HUES6 (cell line): Measurements from ENCODE around the gene NBAS.

Experiments
- H3K27ac ChIP-seq: 2 replicates; pipeline ENCODE4 v1.7.0; 2013; ENCODE audit warnings: low read depth, mild to moderate bottlenecking, low read length, inconsistent platforms
- H3K27me3 ChIP-seq: 2 replicates; pipeline ENCODE4 v1.6.1; 2013; ENCODE audit warnings: low read length; ENCODE audit not compliant: control insufficient read depth, insufficient read depth
- H3K36me3 ChIP-seq: 2 replicates; pipeline ENCODE4 v1.6.1; 2013; ENCODE audit warnings: low read length; ENCODE audit not compliant: control insufficient read depth, insufficient read depth
- H3K4me1 ChIP-seq: 2 replicates; pipeline ENCODE4 v1.6.1; 2013; ENCODE audit warnings: low read length; ENCODE audit not compliant: control insufficient read depth, insufficient read depth
- H3K4me3 ChIP-seq: 2 replicates; pipeline ENCODE4 v1.5.1; 2013; ENCODE audit warnings: low read depth, low read length
- H3K9ac ChIP-seq: one replicate; pipeline ENCODE4 v1.6.1; 2013; ENCODE audit warnings: mild to moderate bottlenecking, low read length
- H3K9me3 ChIP-seq: 2 replicates; pipeline ENCODE4 v1.6.1; 2013; ENCODE audit warnings: low read depth, low read length; ENCODE audit not compliant: control insufficient read depth, insufficient read depth

The NBAS gene

GRCh38 chr2:15206419-15206818 is 354.7 kb downstream of the NBAS start:
- no peaks in the 10 kb centered on the region for H3K27me3 ChIP-seq

GRCh38 chr2:15205562-15205961 is 355.6 kb downstream of the NBAS start:
- H3K4me3 ChIP-seq, result no peak overlapping the region
- H3K4me1 ChIP-seq, result no peaks in the 10 kb centered on the region
- H3K27ac ChIP-seq, result no peak overlapping the region
- no peaks in the 10 kb centered on the region for H3K27me3 ChIP-seq
- H3K36me3 ChIP-seq, result no peaks in the 10 kb centered on the region
- H3K9ac ChIP-seq, result no peak overlapping the region
- 0 out of 2 replicates have a peak, but pooled peaks cover 3% of the 10 kb centered on the region for H3K9me3 ChIP-seq

More at GRCh38 chr2:15206419-15206818, 354.7 kb downstream of the NBAS start:
- Histone ChIP-seq H3K9ac (no peak overlapping the region), H3K4me1 (no peaks in the 10 kb centered on the region), H3K4me3 (no peak overlapping the region), H3K9me3 (0 out of 2 replicates have a peak, but pooled peaks cover 3% of the 10 kb centered on the region), H3K27ac (no peak overlapping the region), H3K36me3 (no peaks in the 10 kb centered on the region)

GRCh38 chr2:15201009-15201408 is 360.1 kb downstream of the NBAS start:
- H3K9me3 ChIP-seq, result no peaks in the 10 kb centered on the region
- no peaks in the 10 kb centered on the region for H3K27me3 ChIP-seq
- no peak overlapping the region for H3K4me3 ChIP-seq
- no peaks in the 10 kb centered on the region for H3K36me3 ChIP-seq
- H3K4me1 ChIP-seq, result no peaks in the 10 kb centered on the region
- no peak overlapping the region for H3K9ac ChIP-seq
- no peak overlapping the region for H3K27ac ChIP-seq

GRCh38 chr2:15200581-15200980 is 360.6 kb downstream of the NBAS start:
- H3K36me3 ChIP-seq, result no peaks in the 10 kb centered on the region
- H3K9me3 ChIP-seq, result no peaks in the 10 kb centered on the region
- H3K27me3 ChIP-seq, result no peaks in the 10 kb centered on the region
- no peak overlapping the region for H3K9ac ChIP-seq
- no peaks in the 10 kb centered on the region for H3K4me1 ChIP-seq
- no peak overlapping the region for H3K27ac ChIP-seq
- H3K4me3 ChIP-seq, result no peak overlapping the region

GRCh38 chr2:15198051-15198450 is 363.1 kb downstream of the NBAS start:
- Histone ChIP-seq H3K27me3 (no peaks in the 10 kb centered on the region), H3K4me1 (no peaks in the 10 kb centered on the region), H3K9ac (no peak overlapping the region), H3K9me3 (no peaks in the 10 kb centered on the region), H3K4me3 (no peak overlapping the region), H3K36me3 (no peaks in the 10 kb centered on the region), H3K27ac (no peak overlapping the region)

GRCh38 chr2:15195813-15196212 is 365.3 kb downstream of the NBAS start:
- H3K4me1 ChIP-seq, result no peaks in the 10 kb centered on the region
- H3K27me3 ChIP-seq, result no peaks in the 10 kb centered on the region
- H3K9me3 ChIP-seq, result no peaks in the 10 kb centered on the region
- no peaks in the 10 kb centered on the region for H3K36me3 ChIP-seq
- no peak overlapping the region for H3K9ac ChIP-seq
- H3K4me3 ChIP-seq, result no peak overlapping the region
- H3K27ac ChIP-seq, result no peak overlapping the region

GRCh38 chr2:15191789-15192188 is 369.3 kb downstream of the NBAS start:
- Histone ChIP-seq H3K27me3 (no peaks in the 10 kb centered on the region), H3K9ac (no peak overlapping the region), H3K36me3 (no peaks in the 10 kb centered on the region), H3K9me3 (no peaks in the 10 kb centered on the region), H3K4me1 (peaks cover 5% of the 10 kb centered on the region), H3K4me3 (no peak overlapping the region), H3K27ac (no peak overlapping the region)

GRCh38 chr2:15189216-15189615 is 371.9 kb downstream of the NBAS start:
- Histone ChIP-seq H3K9ac (no peak overlapping the region), H3K36me3 (no peaks in the 10 kb centered on the region)

GRCh38 chr2:15187702-15188101 is 373.4 kb downstream of the NBAS start:
- no peaks in the 10 kb centered on the region for H3K36me3 ChIP-seq
- no peak overlapping the region for H3K27ac ChIP-seq
- H3K9me3 ChIP-seq, result no peaks in the 10 kb centered on the region
- peaks cover 5% of the 10 kb centered on the region for H3K4me1 ChIP-seq
- H3K4me3 ChIP-seq, result no peak overlapping the region
- no peak overlapping the region for H3K9ac ChIP-seq
- no peaks in the 10 kb centered on the region for H3K27me3 ChIP-seq

More at GRCh38 chr2:15189216-15189615, 371.9 kb downstream of the NBAS start:
- Histone ChIP-seq H3K27ac (no peak overlapping the region), H3K4me3 (no peak overlapping the region), H3K27me3 (no peaks in the 10 kb centered on the region), H3K4me1 (peaks cover 5% of the 10 kb centered on the region), H3K9me3 (no peaks in the 10 kb centered on the region)

- Histone ChIP-seq H3K4me3 (no peak overlapping the region), H3K9me3 (no peaks in the 10 kb centered on the region), H3K9ac (no peak overlapping the region), H3K27ac (no peak overlapping the region), H3K36me3 (no peaks in the 10 kb centered on the region), H3K4me1 (peaks cover 5% of the 10 kb centered on the region), H3K27me3 (no peaks in the 10 kb centered on the region)
Measured at GRCh38 chr2:15186118-15186517, 375.0 kb downstream of the NBAS start.

GRCh38 chr2:15184491-15184890 is 376.6 kb downstream of the NBAS start:
- H3K9ac ChIP-seq, result no peak overlapping the region
- peaks cover 2% of the 10 kb centered on the region for H3K4me1 ChIP-seq
- no peak overlapping the region for H3K4me3 ChIP-seq
- H3K36me3 ChIP-seq, result no peaks in the 10 kb centered on the region
- H3K27ac ChIP-seq, result no peak overlapping the region
- H3K9me3 ChIP-seq, result no peaks in the 10 kb centered on the region
- no peaks in the 10 kb centered on the region for H3K27me3 ChIP-seq

GRCh38 chr2:15182275-15182674 is 378.9 kb downstream of the NBAS start:
- H3K36me3 ChIP-seq, result no peaks in the 10 kb centered on the region
- no peaks in the 10 kb centered on the region for H3K9me3 ChIP-seq
- no peak overlapping the region for H3K27ac ChIP-seq
- H3K4me3 ChIP-seq, result no peak overlapping the region
- no peak overlapping the region for H3K9ac ChIP-seq
- 0 out of 2 replicates have a peak, but pooled peaks cover 3% of the 10 kb centered on the region for H3K4me1 ChIP-seq
- H3K27me3 ChIP-seq, result no peaks in the 10 kb centered on the region
